Astrocyte of the spinal cord (primary cell): ENCODE measurements around the gene GAA.

ENCODE experiments used
- DNase-seq: peaks from one replicate; pipeline ENCODE4 v3.0.0; 2011; ENCODE audit warnings: low read depth, low spot score
- H3K4me3 ChIP-seq: 2 replicates; pipeline ENCODE4 v1.5.1; 2011; ENCODE audit warnings: low read depth, mild to moderate bottlenecking, low read length, moderate library complexity
- in situ Hi-C: cut with HindIII; loops from 2 replicates; pipeline ENCODE4 v1.10.0; 2017; ENCODE audit warnings: low sequenced_read_pairs
- TF ChIP-seq, protein P1 (sequence below): IDR thresholded peaks from 2 replicates; pipeline ENCODE4 v1.5.1; 2012; ENCODE audit warnings: low read depth, mild to moderate bottlenecking, low read length, inconsistent platforms

Gene GAA

DNA sequence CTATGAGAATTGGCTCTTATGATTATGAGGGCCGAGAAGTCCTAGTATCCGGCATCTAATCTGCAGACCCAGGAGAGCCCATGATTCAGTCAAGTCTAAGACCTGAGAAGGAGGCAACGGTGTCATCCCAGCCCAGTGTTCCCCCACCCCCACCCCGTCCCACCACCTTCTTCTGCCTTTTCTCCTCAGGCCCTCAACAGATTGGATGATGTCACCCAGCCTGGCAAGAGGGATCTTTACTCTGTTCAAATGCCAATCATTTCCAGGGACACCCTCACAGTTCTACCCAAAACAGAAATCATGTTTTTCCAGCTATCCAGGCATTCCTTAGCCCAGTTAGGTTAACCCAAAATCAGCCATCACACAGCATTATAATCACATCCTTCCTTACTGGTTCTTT, 10.0 kb upstream of the GAA start:
- DNase-seq = no peak
- H3K4me3 ChIP-seq = no peak overlapping the region
- TF ChIP-seq, protein P1, sequence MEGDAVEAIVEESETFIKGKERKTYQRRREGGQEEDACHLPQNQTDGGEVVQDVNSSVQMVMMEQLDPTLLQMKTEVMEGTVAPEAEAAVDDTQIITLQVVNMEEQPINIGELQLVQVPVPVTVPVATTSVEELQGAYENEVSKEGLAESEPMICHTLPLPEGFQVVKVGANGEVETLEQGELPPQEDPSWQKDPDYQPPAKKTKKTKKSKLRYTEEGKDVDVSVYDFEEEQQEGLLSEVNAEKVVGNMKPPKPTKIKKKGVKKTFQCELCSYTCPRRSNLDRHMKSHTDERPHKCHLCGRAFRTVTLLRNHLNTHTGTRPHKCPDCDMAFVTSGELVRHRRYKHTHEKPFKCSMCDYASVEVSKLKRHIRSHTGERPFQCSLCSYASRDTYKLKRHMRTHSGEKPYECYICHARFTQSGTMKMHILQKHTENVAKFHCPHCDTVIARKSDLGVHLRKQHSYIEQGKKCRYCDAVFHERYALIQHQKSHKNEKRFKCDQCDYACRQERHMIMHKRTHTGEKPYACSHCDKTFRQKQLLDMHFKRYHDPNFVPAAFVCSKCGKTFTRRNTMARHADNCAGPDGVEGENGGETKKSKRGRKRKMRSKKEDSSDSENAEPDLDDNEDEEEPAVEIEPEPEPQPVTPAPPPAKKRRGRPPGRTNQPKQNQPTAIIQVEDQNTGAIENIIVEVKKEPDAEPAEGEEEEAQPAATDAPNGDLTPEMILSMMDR = no peak
- in situ Hi-C loops = no loop called here

DNA sequence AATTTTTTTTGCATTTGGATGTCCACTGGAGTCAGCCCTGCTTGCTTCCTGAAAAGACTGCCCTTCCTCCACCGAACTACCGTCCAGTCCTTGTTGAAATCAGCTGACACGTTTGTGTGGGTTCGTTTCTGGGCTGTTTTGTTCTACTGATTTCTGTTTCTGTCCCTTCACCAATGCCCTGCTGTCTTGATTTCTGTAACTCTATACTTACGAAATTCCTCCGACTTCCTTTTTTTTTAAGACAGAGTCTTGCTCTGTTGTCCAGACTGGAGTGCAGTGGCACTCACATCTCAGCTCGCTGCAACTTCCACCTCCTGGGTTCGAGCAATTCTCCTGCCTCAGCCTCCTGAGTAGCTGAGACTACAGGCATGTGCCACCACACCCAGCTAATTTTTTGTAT, 8.4 kb upstream of the GAA start:
- H3K4me3 ChIP-seq = no peak overlapping the region
- DNase-seq = no peak
- in situ Hi-C loops = no loop called here
- TF ChIP-seq, protein P1 = no peak

DNA sequence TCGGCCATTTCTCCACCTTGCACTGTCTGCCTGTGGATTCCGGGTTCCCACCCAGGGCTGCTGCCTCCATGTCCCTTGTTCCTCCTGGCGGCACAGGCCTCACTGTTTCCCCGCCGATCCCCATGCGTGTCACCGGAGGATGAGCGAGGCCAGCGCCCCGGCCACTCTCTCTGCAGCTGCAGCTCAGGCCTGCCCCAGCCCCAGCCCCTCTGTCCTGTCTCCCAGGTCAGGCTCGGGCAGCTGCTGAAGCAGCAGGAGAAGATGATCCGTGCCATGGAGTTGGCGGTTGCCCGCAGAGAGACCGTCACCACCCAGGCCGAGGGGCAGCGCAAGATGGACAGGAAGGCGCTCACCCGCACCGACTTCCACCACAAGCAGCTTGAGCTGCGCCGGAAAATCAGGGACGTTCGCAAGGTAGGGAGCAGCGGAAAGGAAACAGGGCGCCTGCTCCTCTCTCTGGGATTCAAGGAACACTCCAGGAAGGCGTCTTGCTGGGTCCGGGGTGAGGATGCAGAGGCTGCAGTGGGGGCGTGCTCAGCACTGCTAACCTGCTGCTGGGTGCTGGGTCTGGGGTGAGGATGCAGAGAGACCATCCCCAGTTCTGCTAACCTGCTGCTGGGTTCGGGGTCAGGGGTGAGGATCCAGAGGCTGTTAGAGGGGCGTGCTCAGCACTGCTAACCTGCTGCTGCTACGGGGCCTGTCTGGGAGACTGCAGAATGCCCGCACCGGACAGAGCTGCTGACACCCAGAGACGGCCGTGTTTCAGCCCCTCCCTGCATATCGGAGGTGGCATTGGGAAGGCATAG, 6.1 kb upstream of the GAA start:
- in situ Hi-C loops = no loop called here
- no peak for DNase-seq
- no peak overlapping the region for H3K4me3 ChIP-seq
- TF ChIP-seq, protein P1 = no peak

DNA sequence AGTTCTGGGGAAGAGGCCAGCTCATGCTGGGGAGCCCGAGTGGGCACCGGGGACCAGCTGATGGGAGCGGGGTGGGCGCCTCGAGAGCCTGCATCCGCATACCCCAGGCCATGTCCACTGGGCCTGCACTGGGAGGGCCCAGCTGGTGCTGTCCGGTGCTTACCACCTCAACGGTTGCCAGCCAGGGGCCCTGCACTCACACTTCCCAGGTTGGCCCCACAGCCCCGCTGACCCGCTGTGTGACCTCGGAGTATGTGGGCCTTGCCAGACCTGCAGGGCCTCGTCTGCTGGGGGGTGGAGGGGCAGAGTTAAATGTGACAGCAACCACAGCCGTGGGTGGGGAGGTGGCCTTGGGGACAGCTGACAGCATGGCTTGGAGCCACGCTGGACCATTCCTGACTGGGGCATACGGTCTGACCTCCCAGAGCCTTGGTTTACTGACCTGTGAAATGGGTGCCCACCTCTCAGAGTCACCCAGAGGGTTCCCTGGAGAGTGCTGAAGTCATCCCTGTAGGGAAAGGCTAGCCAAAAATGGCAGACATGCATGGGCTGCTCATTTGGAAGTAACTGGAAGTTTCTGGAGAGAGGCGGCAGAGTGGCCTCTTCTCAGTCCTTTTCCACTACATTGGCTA, 5.4 kb upstream of the GAA start:
- H3K4me3 ChIP-seq = no peak overlapping the region
- in situ Hi-C loops = no loop called here
- TF ChIP-seq, protein P1 = no peak
- DNase-seq = no peak

DNA sequence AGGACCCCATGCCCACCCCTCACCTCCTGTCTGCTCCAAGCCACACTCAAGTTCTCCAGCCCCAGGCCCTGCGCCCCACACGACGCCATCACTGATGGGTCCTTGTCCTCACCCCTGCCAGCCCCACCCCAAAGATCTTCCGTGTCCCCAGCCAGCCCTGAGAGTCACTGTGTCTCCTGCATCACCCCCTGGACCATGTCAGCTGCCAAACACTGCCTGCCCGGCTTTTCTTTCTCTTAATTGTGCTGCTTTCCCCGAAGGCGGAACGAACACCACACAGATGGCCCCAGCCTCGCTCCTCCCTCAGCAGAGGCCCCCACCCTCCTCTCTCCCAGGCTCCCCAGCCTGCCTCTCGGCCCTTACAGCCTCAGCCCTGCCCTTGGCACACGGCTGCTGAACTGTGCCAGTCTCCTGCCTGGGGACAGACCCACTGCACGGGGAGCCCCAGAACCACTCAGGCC, 4.8 kb upstream of the GAA start:
- H3K4me3 ChIP-seq = no peak overlapping the region
- DNase-seq = no peak
- TF ChIP-seq, protein P1 = no peak
- in situ Hi-C loops = no loop called here

DNA sequence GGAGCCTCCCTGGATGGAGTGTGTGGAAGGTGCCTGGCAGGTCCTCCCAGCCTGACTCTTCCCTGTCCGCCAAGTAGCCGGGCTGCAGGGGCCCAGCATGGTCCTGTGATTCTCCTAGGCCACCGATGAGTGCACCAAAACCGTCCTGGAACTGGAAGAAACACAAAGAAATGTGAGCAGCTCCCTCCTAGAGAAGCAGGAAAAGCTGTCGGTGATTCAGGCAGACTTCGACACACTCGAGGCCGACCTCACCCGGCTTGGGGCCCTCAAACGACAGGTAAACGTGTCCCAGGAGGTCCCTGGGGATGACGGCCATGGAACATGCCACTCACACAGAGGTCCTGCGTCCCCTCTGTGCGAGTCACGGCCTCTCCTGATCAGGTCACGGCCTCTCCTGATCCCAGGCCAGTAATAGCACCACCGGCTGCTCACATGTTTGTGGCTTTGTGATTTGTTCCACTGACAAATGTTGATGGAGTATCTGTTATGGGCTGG, 4.2 kb upstream of the GAA start:
- no peak overlapping the region for H3K4me3 ChIP-seq
- in situ Hi-C loops = no loop called here
- DNase-seq = no peak
- TF ChIP-seq, protein P1 = no peak
